CD4-positive, alpha-beta T cell treated with Interferon gamma for 1 hour (primary cell): ENCODE measurements around the gene JAG2.

Experiments used
- DNase-seq: peaks from one replicate; pipeline ENCODE4 v3.0.0-alpha.2; 2020

Gene JAG2

GRCh38 chr14:105162669-105162979 is 6.0 kb downstream of the JAG2 start:
- DNase-seq: no peak

DNA sequence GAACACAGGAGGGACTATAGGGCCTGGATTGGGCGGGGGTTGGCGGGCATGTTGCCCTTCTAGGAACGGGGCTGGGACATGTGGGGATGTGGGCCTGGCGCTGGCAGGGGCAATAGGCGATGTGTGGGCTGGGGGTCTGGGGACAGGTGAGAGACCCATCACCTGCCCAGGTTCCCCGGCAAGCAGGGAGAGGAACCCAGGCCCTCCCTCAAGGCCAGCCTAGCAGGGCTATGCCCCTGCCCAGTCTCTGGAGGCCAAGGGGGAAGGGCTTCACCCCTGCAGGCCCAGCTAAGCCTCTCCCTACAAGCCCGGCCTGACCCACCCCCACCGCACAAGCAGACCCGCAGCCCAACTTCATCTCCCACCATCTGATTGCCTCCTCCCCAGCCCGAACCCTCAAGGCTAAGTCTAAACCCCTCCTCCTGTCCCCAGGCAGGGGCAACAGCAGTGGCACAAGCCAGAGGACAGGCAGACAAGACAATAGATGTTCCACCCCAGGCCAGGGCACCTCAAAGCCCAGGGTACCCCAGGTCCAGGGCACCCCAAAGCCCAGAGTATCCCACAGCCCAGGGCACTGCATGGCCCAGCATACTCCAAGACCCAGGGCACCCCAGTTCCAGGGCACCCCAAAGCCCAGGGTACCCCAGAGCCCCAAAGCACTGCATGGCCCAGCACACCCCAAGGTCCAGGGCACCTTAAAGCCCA is 6.5 kb downstream of the JAG2 start:
- no peak for DNase-seq

GRCh38 chr14:105161309-105161708 is 7.3 kb downstream of the JAG2 start:
- DNase-seq: no peak

DNA sequence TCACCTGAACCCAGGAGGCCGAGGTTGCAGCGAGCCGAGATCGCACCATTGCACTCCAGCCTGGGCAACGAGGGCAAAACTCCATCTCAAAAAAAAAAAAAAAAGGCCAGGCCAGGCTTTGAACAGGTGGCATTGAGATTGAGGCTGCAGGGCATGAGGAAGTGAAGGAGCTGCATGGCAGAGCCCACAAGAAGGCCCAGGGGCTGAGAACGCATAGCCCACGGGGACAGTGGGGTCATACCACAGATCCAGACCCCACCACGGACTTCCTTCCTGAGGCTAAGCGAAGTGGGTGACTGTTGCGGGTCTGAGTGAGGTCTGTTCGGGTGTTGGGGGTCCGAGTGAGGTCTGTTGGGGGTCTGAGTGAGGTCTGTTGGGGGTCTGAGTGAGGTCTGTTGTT is 7.8 kb downstream of the JAG2 start:
- DNase-seq: no peak

- no peak for DNase-seq
Observed at GRCh38 chr14:105159344-105159743, 9.2 kb downstream of the JAG2 start.

DNA sequence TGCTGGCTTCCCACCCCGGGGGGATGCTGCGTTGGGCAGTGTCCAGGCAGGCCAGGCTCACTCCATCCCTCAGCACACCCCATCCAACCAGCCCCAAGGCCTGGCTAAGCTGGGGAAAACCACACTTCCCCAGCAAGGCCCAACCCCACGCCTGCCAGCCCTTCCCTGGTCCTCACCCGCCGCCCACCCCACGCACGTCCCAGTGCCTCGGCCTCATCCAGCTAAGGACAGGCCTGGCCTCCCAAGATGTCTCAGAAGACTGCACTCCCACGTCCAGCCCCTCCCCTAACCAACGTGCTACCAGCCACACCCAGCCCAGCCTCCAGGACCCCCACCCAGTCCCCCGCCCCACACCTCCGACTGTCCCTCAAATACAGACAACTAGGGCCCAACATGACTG is 9.8 kb downstream of the JAG2 start:
- DNase-seq: no peak

DNA sequence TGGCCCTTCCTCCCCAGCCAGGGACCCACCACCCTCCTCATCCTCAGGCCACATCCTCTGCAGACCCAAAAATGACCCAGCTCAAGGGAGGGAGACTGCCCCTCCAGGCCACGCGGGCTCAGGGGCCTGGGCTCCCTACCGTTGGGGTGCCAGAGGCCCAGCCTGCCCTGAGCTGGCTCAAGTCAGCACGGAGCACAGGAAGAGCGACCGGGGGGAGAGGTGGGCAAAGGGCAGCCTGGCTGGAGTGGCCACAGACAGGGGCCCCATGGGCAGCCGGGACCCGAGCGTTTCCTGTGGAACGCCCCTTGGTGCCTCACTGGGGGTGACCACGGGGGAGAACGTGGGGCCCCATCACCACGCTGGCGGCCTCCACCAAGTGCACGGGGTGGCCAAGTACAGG is 10.7 kb downstream of the JAG2 start:
- DNase-seq: no peak

DNA sequence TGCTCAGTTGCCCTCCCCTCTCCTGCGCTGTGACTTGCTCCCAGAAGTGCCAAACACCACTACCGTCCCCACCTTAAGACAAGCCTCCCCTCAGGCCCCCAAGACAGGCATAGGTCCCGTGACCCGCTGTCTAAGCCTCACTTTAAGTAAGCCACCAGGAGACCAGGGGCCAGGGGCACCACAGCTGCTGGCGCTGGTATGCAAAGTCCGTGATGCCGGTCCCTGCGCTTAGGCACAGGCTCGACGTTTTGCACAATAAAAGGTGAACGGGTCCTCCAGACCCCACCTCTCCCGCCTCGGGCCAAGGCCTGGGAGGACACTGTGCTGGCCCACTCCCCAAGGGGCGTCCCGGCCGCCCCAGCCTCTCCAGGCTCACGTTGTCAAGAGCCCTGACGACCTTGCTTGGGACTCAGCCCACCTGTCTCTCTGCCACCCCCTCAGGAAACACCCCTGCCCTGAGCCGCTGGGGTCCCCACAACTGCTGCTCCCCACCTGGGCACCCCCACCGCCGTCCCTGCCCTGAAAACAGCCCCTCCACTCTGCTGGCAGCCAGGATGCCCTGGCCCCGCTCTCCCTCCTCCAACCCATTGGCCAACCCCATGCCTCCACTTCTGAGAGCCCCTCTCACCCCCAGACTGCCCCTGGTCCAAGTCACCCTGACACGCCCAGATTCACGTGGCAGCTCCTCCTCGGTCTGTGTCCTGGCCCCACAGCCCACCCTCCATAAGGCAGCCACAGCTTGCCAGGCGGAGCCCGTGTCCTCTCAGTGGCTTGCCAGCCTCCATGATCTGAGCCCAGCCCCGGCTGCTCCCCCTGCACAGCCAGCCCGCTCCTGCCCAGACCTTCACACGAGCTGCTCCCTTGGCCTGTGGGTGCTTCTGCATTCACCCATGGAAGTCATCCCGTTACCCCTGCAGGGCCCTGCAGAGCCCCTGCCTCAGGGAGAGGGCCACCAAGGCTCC is 11.9 kb downstream of the JAG2 start:
- DNase-seq: no peak

DNA sequence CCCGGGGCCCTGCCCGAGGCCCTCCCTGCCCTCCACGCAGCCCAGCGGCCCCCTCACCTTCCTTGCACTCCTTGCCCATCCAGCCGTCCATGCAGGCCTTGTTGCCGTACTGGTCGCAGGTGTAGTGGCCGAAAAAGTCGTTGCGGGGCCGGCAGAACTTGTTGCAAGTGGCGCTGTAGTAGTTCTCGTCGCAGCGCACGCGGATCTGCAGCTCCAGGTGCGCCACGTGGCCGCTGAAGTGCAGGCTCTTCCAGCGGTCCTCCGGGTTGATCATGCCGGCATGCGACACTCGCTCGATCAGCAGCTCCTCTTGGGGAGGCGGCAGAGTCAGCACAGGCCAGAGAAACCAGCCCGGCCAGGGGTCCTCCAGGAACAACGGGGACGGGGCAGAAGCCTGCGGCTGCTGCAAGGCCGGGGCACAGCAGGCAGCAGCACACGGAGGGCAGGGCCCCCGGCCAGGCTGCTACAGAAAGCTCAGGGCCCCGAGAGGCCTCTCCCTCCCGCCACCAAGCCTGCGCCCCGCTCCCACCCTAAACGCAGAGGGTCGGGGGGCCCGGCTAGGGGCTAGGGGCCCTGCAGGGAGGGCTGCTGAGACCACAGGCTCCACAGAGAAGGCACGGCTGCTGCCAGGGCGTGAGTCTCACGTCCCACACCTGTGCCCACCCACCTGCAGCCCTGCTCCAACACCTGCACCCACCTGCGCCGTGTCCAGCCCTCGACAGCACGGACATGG is 12.7 kb downstream of the JAG2 start:
- DNase-seq: no peak

GRCh38 chr14:105155071-105155651 is 13.4 kb downstream of the JAG2 start:
- no peak for DNase-seq

GRCh38 chr14:105154476-105154871 is 14.1 kb downstream of the JAG2 start:
- DNase-seq: no peak

DNA sequence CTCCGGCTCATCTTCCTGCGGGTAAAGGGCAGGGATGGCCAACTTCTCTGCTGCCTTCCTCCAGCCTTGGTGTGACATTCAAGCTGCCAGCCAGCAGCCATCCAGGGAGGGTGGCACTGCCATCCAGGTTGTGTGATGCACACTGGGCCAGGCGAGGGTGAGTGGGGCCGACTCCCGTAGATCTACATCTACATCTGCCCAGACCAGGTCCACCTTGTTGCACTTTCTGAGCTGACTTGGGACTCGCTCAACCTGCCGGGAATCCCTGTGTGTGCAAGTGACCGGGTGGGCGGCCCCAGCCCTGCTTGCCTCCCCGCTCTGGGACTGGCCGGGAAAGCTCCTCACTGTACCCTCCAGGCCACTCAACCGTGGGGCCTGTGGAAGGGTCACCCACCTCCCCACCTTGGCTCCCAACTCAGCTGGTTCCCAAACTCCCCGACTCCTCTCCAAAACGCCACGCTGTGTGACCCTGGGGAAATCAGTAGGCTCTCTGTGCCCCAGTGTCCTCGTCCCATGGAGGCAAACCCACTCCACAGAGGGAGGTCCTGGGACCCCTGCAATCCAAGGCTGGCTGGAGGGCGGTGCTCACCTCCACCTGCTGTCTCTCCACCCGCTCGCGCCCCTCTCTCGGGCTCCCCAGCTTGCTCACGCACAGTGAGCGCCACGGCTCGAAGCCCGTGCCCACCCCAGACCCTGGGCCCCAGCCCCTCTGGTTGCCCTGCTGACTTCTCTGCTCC is 14.7 kb downstream of the JAG2 start:
- no peak for DNase-seq

DNA sequence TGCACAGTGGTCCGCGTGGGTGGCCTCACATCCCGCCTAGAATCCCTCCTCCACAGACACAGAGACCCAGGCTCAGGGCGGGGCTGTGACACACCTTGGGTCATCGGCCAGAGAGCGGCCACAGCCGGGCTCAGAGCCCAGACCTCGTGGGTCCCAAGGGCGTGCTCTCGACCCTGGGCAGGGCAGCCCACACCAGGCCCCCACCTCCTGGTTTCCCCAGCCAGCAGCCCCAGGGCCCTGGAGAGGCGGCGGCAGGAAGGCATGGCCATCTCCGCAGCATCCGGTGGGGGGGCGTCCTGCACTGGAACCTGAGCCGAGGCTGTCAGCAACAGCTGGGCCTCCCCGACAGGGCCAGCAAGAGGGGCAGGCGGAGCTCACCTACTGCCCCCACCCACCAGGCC is 15.2 kb downstream of the JAG2 start:
- no peak for DNase-seq

DNA sequence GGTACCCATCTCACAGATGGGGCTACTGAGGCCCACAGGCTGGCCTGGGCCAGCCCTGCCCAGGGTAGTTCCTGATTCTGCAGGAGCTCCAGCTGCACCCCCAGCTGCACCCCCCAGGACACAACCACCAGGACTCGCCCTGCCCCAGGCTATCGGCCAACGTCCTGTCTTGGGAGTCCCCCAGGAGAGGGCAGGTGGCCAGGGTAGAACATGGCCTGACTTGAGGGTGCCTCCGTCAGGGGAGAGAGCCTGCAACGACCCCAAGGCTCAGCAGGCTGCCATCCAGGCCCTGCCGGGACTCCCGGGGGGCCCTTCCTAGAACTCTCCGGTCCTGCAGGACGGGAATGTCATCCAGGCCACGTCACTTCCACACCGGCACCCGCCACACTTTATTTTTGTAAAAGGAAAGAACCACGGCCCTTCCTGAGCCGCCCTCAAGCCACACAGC is 15.8 kb downstream of the JAG2 start:
- no peak for DNase-seq

GRCh38 chr14:105151838-105152793 is 16.5 kb downstream of the JAG2 start:
- DNase-seq: no peak

- no peak for DNase-seq
Observed at GRCh38 chr14:105151084-105151837, 17.3 kb downstream of the JAG2 start.

DNA sequence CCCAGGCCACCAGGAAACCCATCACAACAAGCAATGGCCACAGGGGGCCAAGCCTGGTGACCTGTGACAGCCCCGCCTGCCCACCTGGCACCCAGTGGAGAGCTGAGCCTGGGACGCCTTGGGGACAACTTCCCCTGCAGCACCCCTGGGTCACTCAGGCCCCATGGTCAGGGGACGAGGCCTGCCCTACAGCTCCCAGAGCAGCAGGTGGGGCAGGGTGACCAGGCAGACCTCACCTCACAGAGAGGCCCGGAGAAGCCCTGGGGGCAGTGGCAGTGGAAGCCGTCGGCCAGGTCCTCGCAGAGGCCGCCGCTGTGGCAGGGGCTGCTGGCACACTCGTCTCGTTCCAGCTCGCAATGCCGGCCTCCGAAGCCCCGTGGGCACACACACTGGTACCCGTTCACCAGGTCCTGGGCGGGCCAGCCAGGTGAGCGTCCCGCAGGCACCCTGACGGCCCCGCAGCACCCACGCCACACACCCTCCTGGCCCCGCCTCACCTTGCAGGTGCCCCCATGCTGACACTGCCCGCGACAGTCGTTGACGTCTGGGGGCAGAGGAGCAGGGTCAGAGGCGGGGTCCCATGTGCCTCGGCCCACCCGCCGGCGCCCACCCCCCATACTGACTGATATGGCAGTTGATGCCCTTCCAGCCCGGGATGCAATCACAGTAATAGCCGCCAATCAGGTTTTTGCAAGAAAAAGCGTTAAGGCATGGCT is 18.1 kb downstream of the JAG2 start:
- DNase-seq: no peak

GRCh38 chr14:105150026-105150367 is 18.6 kb downstream of the JAG2 start:
- no peak for DNase-seq

GRCh38 chr14:105149146-105149781 is 19.3 kb downstream of the JAG2 start:
- no peak for DNase-seq
